Endothelial cell of umbilical vein (primary cell): ENCODE results near the gene ZCRB1. TPM values are rescaled to one million over a fixed set of nuclear protein-coding genes. Genes with fewer than 3 reads are reported as not detected.

Source experiments
- BruUV-seq: library from RNA; stranded (reverse); fragments of 400-500 nt; replicated peaks from 2 replicates; lab custom pipeline; 2021; lab: Mats Ljungman, UMichigan
- CTCF ChIA-PET: fragments of 300-600, 350-600 bp; sonication (Branson Sonifier 250); formaldehyde crosslinking; loops from one replicate; lab custom pipeline; 2021; ENCODE audit warnings: antibody characterized with exemption, inconsistent platforms; lab: Charles Lee
- POLR2A ChIA-PET: fragments of 300-600, 350-600 bp; sonication (Branson Sonifier 250); formaldehyde crosslinking; loops from one replicate; lab custom pipeline; 2021; ENCODE audit warnings: antibody characterized with exemption, inconsistent platforms; lab: Charles Lee
- DNase-seq: peaks from one replicate; pipeline ENCODE4 v3.0.0-alpha.2; 2011; ENCODE audit warnings: low read depth, low spot score
- FAIRE-seq: peaks from 2 replicates; lab custom pipeline; 2011; peaks lifted over from hg19 to GRCh38; lab: Jason Lieb, UNC
- H2AFZ ChIP-seq: 2 replicates; pipeline ENCODE4 v1.6.0; 2012; ENCODE audit warnings: low read depth, low read length, control low read depth, inconsistent platforms
- H3K27ac ChIP-seq: 2 replicates; pipeline ENCODE4 v1.5.1; 2011; ENCODE audit warnings: low read depth, mild to moderate bottlenecking, control low read depth, low read length, moderate library complexity; ENCODE audit not compliant: insufficient read depth
- H3K27me3 ChIP-seq, 2 experiments: 2 replicates each; pipeline versions ENCODE4 v1.6.0 to v1.6.1; 2011; ENCODE audit warnings: low read length in 2 of 2, mixed read lengths in 1 of 2; ENCODE audit not compliant: control insufficient read depth in 2 of 2, insufficient read depth in 2 of 2
- H3K36me3 ChIP-seq, 2 experiments: 2 replicates in 1 of 2; 3 replicates in 1 of 2; pipeline ENCODE4 v1.5.1; 2011; ENCODE audit warnings: low read length in 2 of 2, mild to moderate bottlenecking in 1 of 2, moderate library complexity in 1 of 2; ENCODE audit not compliant: control insufficient read depth in 2 of 2, insufficient read depth in 2 of 2; ENCODE audit errors: extremely low read depth in 1 of 2
- H3K4me1 ChIP-seq: 3 replicates; pipeline ENCODE4 v1.5.1; 2011; ENCODE audit warnings: mild to moderate bottlenecking, low read length; ENCODE audit not compliant: control insufficient read depth, insufficient read depth; ENCODE audit errors: extremely low read depth
- H3K4me2 ChIP-seq: 2 replicates; pipeline ENCODE4 v1.6.1; 2011; ENCODE audit warnings: low read length, control low read depth, mixed read lengths; ENCODE audit not compliant: insufficient read depth
- H3K4me3 ChIP-seq, 3 experiments: fragments of 200-600 bp in 1 of 3; sonication (generic), shearing (Covaris generic) in 1 of 3; replicated peaks in 1 of 3; 2 replicates each; pipeline ENCODE4 v1.5.1; 2011 to 2016; ENCODE audit warnings: control low read depth in 3 of 3, low read length in 3 of 3, mild to moderate bottlenecking in 2 of 3, inconsistent platforms in 1 of 3, low read depth in 1 of 3, moderate library complexity in 1 of 3; ENCODE audit not compliant: insufficient read depth in 1 of 3
- H3K79me2 ChIP-seq: 2 replicates; pipeline ENCODE4 v1.6.0; 2012; ENCODE audit warnings: low read length, inconsistent platforms; ENCODE audit not compliant: control insufficient read depth, insufficient read depth
- H3K9ac ChIP-seq: replicated peaks from 2 replicates; pipeline ENCODE3; 2011; ENCODE audit warnings: low read length, control low read depth; ENCODE audit not compliant: insufficient read depth; ENCODE audit errors: extremely low read depth
- H3K9me1 ChIP-seq: replicated peaks from 3 replicates; pipeline ENCODE4 v1.6.0; 2011; ENCODE audit warnings: mild to moderate bottlenecking, low read length; ENCODE audit not compliant: control insufficient read depth, insufficient read depth; ENCODE audit errors: extremely low read depth
- H3K9me3 ChIP-seq: replicated peaks from 2 replicates; pipeline ENCODE4 v1.5.1; 2012; ENCODE audit warnings: low read length, inconsistent platforms; ENCODE audit not compliant: control insufficient read depth, insufficient read depth
- H4K20me1 ChIP-seq: replicated peaks from 2 replicates; pipeline ENCODE3; 2011; ENCODE audit warnings: mild to moderate bottlenecking, low read length; ENCODE audit not compliant: control insufficient read depth, insufficient read depth; ENCODE audit errors: extremely low read depth
- EZH2 ChIP-seq: IDR thresholded peaks from 2 replicates; pipeline ENCODE4 v1.6.1; 2012; ENCODE audit warnings: borderline replicate concordance, low read depth, mild to moderate bottlenecking, moderate library complexity, low read length, inconsistent platforms; ENCODE audit not compliant: severe bottlenecking
- GATA2 ChIP-seq: IDR thresholded peaks from 2 replicates; pipeline ENCODE4 v1.7.0; 2011; ENCODE audit warnings: low read depth, mild to moderate bottlenecking, moderate library complexity, mixed read lengths, low read length; ENCODE audit not compliant: insufficient read length, insufficient read depth
- MYC ChIP-seq: IDR thresholded peaks from one replicate; pipeline ENCODE4 v1.6.1; 2011; ENCODE audit warnings: mild to moderate bottlenecking, low read depth, low read length
- POLR2AphosphoS5 ChIP-seq: IDR thresholded peaks from 2 replicates; pipeline ENCODE4 v1.6.1; 2012; ENCODE audit warnings: low read depth, mild to moderate bottlenecking, control low read depth, low read length, moderate library complexity; ENCODE audit not compliant: insufficient read depth
- dilution Hi-C: fragments of 300-500 bp; cut with MboI; formaldehyde crosslinking; loops from one replicate; pipeline ENCODE4 v1.15.0; 2019; ENCODE audit warnings: low sequenced_read_pairs; ENCODE audit not compliant: extremely low pct_ligation_motif_present
- intact Hi-C: fragments of 100-400 bp; cut with micrococcal nuclease; formaldehyde crosslinking; loops from one replicate; pipeline ENCODE4 v1.10.0; 2022
- polyA plus RNA-seq, 4 experiments: library from polyadenylated mRNA; depleted of rRNA in 3 of 4; stranded (reverse) in 3 of 4; unstranded in 1 of 4; fragments of >200 nt; gene quantifications; 2 replicates each; pipeline versions ENCODE4 v1.2.1 to v1.2.3, GENCODE V29; 2011 to 2012; ENCODE audit warnings: missing spikeins in 1 of 4
- total RNA-seq: library from RNA; stranded (reverse); gene quantifications from 2 replicates; pipeline ENCODE4 v1.2.3, GENCODE V29; 2021
- TF ChIP-seq, protein P1 (sequence below), 2 donors: IDR thresholded peaks; 1 replicate in 1 of 2; 2 replicates in 1 of 2; pipeline ENCODE4 v1.5.1; 2011; ENCODE audit warnings: low read length in 2 of 2, mild to moderate bottlenecking in 2 of 2, moderate library complexity in 2 of 2, control low read depth in 1 of 2, inconsistent platforms in 1 of 2, low read depth in 1 of 2; ENCODE audit not compliant: insufficient read depth in 1 of 2; ENCODE audit errors: extremely low read depth in 1 of 2
- TF ChIP-seq, protein P2 (sequence below): IDR thresholded peaks from 2 replicates; pipeline ENCODE4 v1.6.1; 2011; ENCODE audit not compliant: insufficient read depth, insufficient read length

ZCRB1 gene
- total and polyA plus RNA-seq, 2 donors (not counting 3 experiments of a cell fraction or from before 2014, with no cell fraction given): 13.2 to 55.3 TPM

DNA sequence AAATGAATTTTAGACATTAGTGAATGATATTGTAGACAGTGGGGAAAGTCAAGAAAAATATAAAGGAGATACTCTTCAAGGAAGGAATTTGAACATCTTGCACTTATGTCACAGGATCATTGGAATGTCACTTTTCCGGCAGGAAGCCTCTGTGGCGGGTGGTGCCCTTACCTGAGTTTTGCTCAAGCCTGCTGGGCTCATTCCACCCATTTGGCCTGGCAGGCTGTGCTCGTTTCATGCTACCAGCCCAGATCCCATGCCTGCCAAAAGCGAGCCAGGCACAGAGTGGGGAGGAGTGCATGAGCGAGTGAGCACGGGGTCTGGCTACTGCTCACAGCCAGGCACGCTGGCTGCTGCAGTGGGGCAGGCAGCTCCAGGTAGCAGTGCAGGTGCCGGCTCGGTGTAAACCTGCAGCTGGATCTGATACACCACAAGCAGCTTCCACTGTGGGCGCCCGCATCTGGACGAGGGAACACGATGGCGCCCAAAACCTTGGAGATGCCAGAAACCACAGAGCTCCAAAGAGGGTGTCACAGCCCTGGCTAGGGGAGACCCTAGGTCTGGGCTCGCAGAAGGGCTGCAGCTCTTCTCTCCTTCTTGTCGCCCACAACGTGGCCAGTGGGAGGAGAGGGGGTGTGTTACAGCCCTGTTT is 59.2 kb downstream of the ZCRB1 start:
- Histone ChIP-seq H3K9me1 (no peaks in the 10 kb centered on the region), H3K27me3 (no peaks in the 10 kb centered on the region), H4K20me1 (no peaks in the 10 kb centered on the region), H3K79me2 (no peaks in the 10 kb centered on the region), H3K27ac (no peak overlapping the region), H3K4me2 (no peak overlapping the region), H2AFZ (no peak overlapping the region), H3K36me3 (no peaks in the 10 kb centered on the region), H3K4me3 (no peak overlapping the region), H3K9ac (no peak overlapping the region), H3K4me1 (peaks cover 9% of the 10 kb centered on the region), H3K9me3 (no peaks in the 10 kb centered on the region)
- TF ChIP-seq, protein P1, sequence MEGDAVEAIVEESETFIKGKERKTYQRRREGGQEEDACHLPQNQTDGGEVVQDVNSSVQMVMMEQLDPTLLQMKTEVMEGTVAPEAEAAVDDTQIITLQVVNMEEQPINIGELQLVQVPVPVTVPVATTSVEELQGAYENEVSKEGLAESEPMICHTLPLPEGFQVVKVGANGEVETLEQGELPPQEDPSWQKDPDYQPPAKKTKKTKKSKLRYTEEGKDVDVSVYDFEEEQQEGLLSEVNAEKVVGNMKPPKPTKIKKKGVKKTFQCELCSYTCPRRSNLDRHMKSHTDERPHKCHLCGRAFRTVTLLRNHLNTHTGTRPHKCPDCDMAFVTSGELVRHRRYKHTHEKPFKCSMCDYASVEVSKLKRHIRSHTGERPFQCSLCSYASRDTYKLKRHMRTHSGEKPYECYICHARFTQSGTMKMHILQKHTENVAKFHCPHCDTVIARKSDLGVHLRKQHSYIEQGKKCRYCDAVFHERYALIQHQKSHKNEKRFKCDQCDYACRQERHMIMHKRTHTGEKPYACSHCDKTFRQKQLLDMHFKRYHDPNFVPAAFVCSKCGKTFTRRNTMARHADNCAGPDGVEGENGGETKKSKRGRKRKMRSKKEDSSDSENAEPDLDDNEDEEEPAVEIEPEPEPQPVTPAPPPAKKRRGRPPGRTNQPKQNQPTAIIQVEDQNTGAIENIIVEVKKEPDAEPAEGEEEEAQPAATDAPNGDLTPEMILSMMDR (IDR thresholded peaks at IDR 0.05; ENCODE audit: extremely low read depth in 1 of 2, insufficient read depth in 1 of 2, low read depth in 1 of 2, low read length in 2 of 2): no peak
- TF ChIP-seq POLR2AphosphoS5 (no peak), GATA2 (no peak), MYC (no peak), EZH2 (no peak)
- TF ChIP-seq, protein P2, sequence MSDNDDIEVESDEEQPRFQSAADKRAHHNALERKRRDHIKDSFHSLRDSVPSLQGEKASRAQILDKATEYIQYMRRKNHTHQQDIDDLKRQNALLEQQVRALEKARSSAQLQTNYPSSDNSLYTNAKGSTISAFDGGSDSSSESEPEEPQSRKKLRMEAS: no peak
- no TSS peak for BruUV-seq
- ChIA-PET POLR2A (no interaction called here), CTCF (no interaction called here)
- intact Hi-C loops: no loop called here
- FAIRE-seq (no peak), DNase-seq (no peak)
- dilution Hi-C loops: no loop called here
